ENCODE measurements around the gene PSG2.
"Not testable (repeated sequence)": the region's sequence is repeated elsewhere in the genome, so short reads cannot be mapped to it uniquely, and the experiment has no call there.

Gene PSG2

DNA sequence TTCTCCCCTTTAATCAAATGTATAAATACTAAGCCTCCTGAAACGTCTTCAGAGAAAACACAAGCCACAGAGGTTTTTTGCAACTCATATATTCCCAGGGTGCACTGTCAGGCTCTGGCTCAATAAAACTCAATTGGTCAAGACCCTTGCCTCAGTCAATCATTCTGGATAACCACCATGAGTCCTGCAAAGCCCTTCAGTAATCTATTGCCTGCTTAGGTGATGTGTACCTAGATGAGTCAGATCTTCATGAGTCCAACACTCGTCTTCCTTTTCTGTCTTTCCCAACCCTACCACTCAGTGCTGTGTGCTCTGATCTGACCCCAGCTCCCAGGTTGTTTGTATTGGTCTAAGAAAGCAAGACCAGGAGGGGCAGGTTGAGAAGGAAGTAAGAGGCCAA lies 24.1 kb downstream of the PSG2 start:
- not testable (repeated sequence) for H3K36me3 ChIP-seq (ENCODE audit: insufficient read depth, low read length); H3K27me3 ChIP-seq (ENCODE audit: insufficient read depth, low read length); H2AFZ ChIP-seq (ENCODE audit: low read depth, low read length); H3K4me1 ChIP-seq (ENCODE audit: insufficient read depth, low read length); H3K9me3 ChIP-seq (ENCODE audit: low read length); H3K4me3 ChIP-seq (ENCODE audit: low read length)

DNA sequence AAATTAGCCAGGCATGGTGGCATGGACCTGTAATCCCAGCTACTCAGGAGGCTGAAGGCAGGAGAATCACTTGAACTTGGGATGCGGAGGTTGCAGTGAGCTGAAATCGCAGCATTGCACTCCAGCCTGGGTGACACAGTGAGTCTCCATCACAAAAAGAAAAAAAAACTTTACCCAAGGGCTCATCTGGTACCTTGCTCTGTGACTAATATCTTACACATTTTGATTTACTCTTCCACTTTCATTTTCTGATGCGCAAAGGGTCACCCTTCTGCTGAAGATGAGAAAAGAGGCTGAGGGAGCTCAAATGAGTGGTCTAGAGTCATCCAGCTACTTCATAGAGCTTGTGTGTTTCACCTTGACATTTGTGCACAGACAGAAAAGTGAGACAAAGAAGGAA lies 34.5 kb downstream of the PSG2 start:
- not testable (repeated sequence) for H2AFZ ChIP-seq (ENCODE audit: low read depth, low read length); H3K4me3 ChIP-seq (ENCODE audit: low read length); H3K4me1 ChIP-seq (ENCODE audit: insufficient read depth, low read length); H3K36me3 ChIP-seq (ENCODE audit: insufficient read depth, low read length); H3K9me3 ChIP-seq (ENCODE audit: low read length); H3K27me3 ChIP-seq (ENCODE audit: insufficient read depth, low read length)

DNA sequence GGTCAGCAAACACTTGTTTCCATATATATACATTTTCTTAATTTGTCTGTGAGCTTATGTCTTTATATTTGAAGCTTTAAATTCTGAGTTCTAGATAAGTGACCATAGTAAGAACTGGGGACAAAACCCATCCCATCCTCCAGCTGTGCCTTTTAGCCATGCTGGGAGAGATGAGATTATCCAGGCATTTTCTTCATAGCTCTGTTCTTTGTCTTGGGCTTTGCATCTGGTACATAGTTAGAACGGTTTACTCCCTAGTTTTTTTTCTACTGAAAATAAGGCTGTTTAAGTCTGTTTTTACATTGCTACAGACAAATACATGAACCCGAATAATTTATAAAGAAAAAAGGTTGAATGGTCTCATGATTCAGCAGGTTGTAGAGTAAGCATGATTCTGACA lies 35.9 kb downstream of the PSG2 start:
- not testable (repeated sequence) for H3K4me1 ChIP-seq (ENCODE audit: insufficient read depth, low read length); H3K36me3 ChIP-seq (ENCODE audit: insufficient read depth, low read length); H3K27me3 ChIP-seq (ENCODE audit: insufficient read depth, low read length); H3K9me3 ChIP-seq (ENCODE audit: low read length); H3K4me3 ChIP-seq (ENCODE audit: low read length); H2AFZ ChIP-seq (ENCODE audit: low read depth, low read length)

DNA sequence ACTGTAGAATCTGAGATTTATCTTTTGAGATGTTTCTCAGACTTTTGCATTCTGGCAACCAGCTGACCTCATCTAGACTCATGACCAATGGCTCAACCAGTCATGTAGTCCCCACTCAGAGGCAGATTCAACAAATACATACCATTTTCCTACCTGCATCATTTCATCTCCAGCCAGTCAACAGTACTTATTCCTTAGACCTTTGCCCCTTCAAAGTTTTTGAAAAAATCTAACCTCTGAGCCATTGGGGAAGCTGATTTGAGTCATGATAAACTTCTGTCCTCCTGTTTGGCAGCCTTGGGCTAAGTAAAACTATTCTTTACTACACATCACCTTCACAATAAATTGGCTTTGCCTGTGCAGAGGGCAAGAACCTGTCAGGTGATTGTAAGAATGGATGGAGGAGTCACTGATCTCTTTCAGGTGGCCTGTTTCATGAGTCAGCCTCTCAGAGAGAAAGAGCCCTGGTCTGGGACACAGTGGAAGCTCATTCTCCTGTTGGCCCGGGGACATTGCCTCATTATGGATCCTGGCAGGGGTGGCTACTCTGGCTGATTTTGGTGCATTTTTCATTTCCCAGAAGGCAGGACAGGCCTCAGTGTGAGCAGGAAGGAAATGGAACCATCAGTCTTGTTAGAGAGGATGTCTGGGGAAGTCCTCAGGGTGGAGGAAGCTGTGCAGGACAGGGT lies 38.9 kb downstream of the PSG2 start:
- H3K36me3 ChIP-seq (ENCODE audit: insufficient read depth, low read length); H3K27me3 ChIP-seq (ENCODE audit: insufficient read depth, low read length); H3K9me3 ChIP-seq (ENCODE audit: low read length); H3K4me3 ChIP-seq (ENCODE audit: low read length); H3K4me1 ChIP-seq (ENCODE audit: insufficient read depth, low read length); H2AFZ ChIP-seq (ENCODE audit: low read depth, low read length): not testable (repeated sequence)

- not testable (repeated sequence) for H3K4me1 ChIP-seq (ENCODE audit: insufficient read depth, low read length); H3K36me3 ChIP-seq (ENCODE audit: insufficient read depth, low read length); H2AFZ ChIP-seq (ENCODE audit: low read depth, low read length); H3K9me3 ChIP-seq (ENCODE audit: low read length); H3K4me3 ChIP-seq (ENCODE audit: low read length); H3K27me3 ChIP-seq (ENCODE audit: insufficient read depth, low read length)
Measured at GRCh38 chr19:43031645-43032044, 50.9 kb downstream of the PSG2 start.

DNA sequence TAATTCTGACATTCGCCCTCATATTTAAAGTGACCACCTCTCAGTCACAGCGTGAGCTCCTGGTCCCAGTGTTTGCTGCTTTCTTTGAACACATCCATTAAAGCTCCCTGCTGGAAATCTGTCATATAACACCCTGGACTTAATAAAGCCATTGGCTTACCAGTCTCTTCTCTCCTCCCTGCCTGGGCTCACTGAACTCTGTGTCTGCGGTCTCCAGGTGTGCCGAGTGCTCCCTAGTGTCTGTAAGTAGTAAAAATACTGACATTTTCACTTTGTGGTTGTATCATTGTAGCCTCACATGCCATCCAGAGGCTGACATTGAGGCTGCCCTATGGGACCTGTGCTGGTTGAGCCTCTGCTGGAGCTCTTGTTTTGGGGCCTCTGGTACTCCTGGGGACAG lies 53.6 kb downstream of the PSG2 start:
- Histone ChIP-seq H3K4me1 (ENCODE audit: insufficient read depth, low read length) (no peaks in the 10 kb centered on the region), H3K9me3 (ENCODE audit: low read length) (no peaks in the 10 kb centered on the region), H3K36me3 (ENCODE audit: insufficient read depth, low read length) (no peaks in the 10 kb centered on the region), H3K4me3 (ENCODE audit: low read length) (no peak overlapping the region), H3K27me3 (ENCODE audit: insufficient read depth, low read length) (no peaks in the 10 kb centered on the region), H2AFZ (ENCODE audit: low read depth, low read length) (no peak overlapping the region)

- H2AFZ ChIP-seq (ENCODE audit: low read depth, low read length); H3K9me3 ChIP-seq (ENCODE audit: low read length); H3K4me3 ChIP-seq (ENCODE audit: low read length); H3K4me1 ChIP-seq (ENCODE audit: insufficient read depth, low read length); H3K36me3 ChIP-seq (ENCODE audit: insufficient read depth, low read length); H3K27me3 ChIP-seq (ENCODE audit: insufficient read depth, low read length): not testable (repeated sequence)
Measured at GRCh38 chr19:43027985-43028384, 54.5 kb downstream of the PSG2 start.

GRCh38 chr19:43027061-43027460 lies 55.4 kb downstream of the PSG2 start:
- H3K9me3 ChIP-seq (ENCODE audit: low read length); H3K27me3 ChIP-seq (ENCODE audit: insufficient read depth, low read length); H2AFZ ChIP-seq (ENCODE audit: low read depth, low read length); H3K4me1 ChIP-seq (ENCODE audit: insufficient read depth, low read length); H3K36me3 ChIP-seq (ENCODE audit: insufficient read depth, low read length); H3K4me3 ChIP-seq (ENCODE audit: low read length): not testable (repeated sequence)

GRCh38 chr19:43026369-43026768 lies 56.1 kb downstream of the PSG2 start, which contains the start of gene PSG11:
Gene PSG11 (minus strand): TSS chr19:43026469. CDS start chr19:43026372, 97 bp downstream.
- H2AFZ ChIP-seq (ENCODE audit: low read depth, low read length); H3K4me3 ChIP-seq (ENCODE audit: low read length); H3K9me3 ChIP-seq (ENCODE audit: low read length); H3K27me3 ChIP-seq (ENCODE audit: insufficient read depth, low read length); H3K36me3 ChIP-seq (ENCODE audit: insufficient read depth, low read length); H3K4me1 ChIP-seq (ENCODE audit: insufficient read depth, low read length): not testable (repeated sequence)

DNA sequence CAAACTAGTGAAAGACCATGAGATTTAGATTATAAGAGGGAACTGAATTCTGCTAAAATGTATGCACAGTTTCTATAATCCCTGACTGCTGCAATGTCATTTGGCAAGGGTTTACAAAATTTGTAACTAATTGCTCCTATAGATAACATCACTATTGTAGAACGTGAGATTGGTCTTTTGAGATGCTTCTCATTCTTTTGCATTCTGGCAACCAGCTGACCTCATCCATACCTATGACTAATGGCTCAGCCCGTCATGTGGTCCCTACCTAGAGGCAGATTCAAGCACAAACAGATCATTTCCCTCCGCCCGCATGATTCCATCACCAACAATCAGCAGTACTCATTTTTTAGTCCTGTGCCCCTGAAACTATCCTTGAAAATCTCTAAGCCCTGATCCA lies 60.4 kb downstream of the PSG2 start:
- not testable (repeated sequence) for H3K4me1 ChIP-seq (ENCODE audit: insufficient read depth, low read length); H3K27me3 ChIP-seq (ENCODE audit: insufficient read depth, low read length); H3K36me3 ChIP-seq (ENCODE audit: insufficient read depth, low read length); H2AFZ ChIP-seq (ENCODE audit: low read depth, low read length); H3K9me3 ChIP-seq (ENCODE audit: low read length); H3K4me3 ChIP-seq (ENCODE audit: low read length)

DNA sequence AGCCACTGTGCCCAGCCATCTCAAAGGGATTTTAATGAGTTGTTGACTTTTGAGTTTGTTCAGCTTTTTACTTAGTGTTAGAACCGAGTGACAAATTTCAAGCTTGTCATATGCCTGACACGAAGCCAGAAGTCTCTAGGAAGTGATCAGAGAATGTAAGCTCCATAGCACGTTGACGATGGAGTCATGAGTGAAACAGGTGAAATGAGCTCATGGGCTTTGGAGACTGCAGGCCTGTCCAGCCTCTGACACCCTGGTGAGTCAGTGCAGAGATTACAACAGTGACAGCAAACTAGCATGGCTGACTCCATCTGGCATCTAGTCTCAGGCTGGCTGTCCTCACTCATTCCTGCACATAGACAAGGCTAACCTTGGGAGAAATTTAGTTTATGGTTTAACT lies 60.9 kb downstream of the PSG2 start:
- H2AFZ ChIP-seq (ENCODE audit: low read depth, low read length); H3K9me3 ChIP-seq (ENCODE audit: low read length); H3K36me3 ChIP-seq (ENCODE audit: insufficient read depth, low read length); H3K4me3 ChIP-seq (ENCODE audit: low read length); H3K27me3 ChIP-seq (ENCODE audit: insufficient read depth, low read length); H3K4me1 ChIP-seq (ENCODE audit: insufficient read depth, low read length): not testable (repeated sequence)

GRCh38 chr19:43019588-43019987 lies 62.9 kb downstream of the PSG2 start:
- H3K36me3 ChIP-seq (ENCODE audit: insufficient read depth, low read length); H3K4me1 ChIP-seq (ENCODE audit: insufficient read depth, low read length); H3K4me3 ChIP-seq (ENCODE audit: low read length); H3K9me3 ChIP-seq (ENCODE audit: low read length); H2AFZ ChIP-seq (ENCODE audit: low read depth, low read length); H3K27me3 ChIP-seq (ENCODE audit: insufficient read depth, low read length): not testable (repeated sequence)

Data from neuron (in vitro differentiated cells).